Measurements from ENCODE around the gene C16orf54.

Gene C16orf54

GRCh38 chr16:29700253-29700987 lies 45.4 kb downstream of the C16orf54 start:
- Histone ChIP-seq H3K9me3 (ENCODE audit: control insufficient read depth, insufficient read depth, low read depth, low read length) (no peaks in the 10 kb centered on the region), H3K27ac (ENCODE audit: extremely low read depth, low read depth, low read length) (no peak overlapping the region), H3K4me1 (ENCODE audit: control insufficient read depth, insufficient read depth, low read length) (no peaks in the 10 kb centered on the region), H3K36me3 (ENCODE audit: control insufficient read depth in 2 of 2, insufficient read depth in 1 of 2, low read length in 2 of 2) (peaks cover 0 to 8% of the 10 kb centered on the region in 2 experiments; a peak in 1 of 3 replicates), H3K4me3 (ENCODE audit: low read depth, low read length) (no peak overlapping the region)
- ChIA-PET CTCF (interaction anchor here (0.6 to 5.2 kb wide), 26 partner anchors 8 to 632 kb away, joined by 3 to 47 read pairs (median 4); partner anchors contain the start of genes KIF22 and TLCD3B), POLR2A (interaction anchor here (0.5 to 1.6 kb wide), 9 partner anchors 17 to 321 kb away, joined by 4 to 9 read pairs (median 4); partner anchors contain the start of genes KIF22, MAZ and PAGR1)
- TF ChIP-seq ZBTB7A (tag by site-specific recombination; IDR thresholded peaks at IDR 0.05; ENCODE audit: low read depth) (no peak), ZNF514 (tag by site-specific recombination; IDR thresholded peaks at IDR 0.05) (no peak), SCRT1 (tag by site-specific recombination; IDR thresholded peaks at IDR 0.05; ENCODE audit: borderline replicate concordance) (no peak), ZEB2 (tag by site-specific recombination; IDR thresholded peaks at IDR 0.05) (0 out of 2 replicates have a peak, but pooled peaks have one; percentile 30), OSR2 (tag by site-specific recombination; IDR thresholded peaks at IDR 0.05) (no peak), ZXDB (tag by site-specific recombination; IDR thresholded peaks at IDR 0.05) (no peak), ZNF561 (tag by site-specific recombination; IDR thresholded peaks at IDR 0.05; ENCODE audit: borderline replicate concordance) (no peak), KLF10 (tag by site-specific recombination; IDR thresholded peaks at IDR 0.05) (peak; percentile 49; the same call in 1 of the 2 replicates), KLF17 (tag by site-specific recombination; IDR thresholded peaks at IDR 0.05) (peak; percentile 43; the same call in 1 of the 2 replicates), ZNF146 (tag by site-specific recombination; IDR thresholded peaks at IDR 0.05) (no peak), ZNF791 (tag by site-specific recombination; IDR thresholded peaks at IDR 0.05) (no peak), ZNF112 (tag by site-specific recombination; IDR thresholded peaks at IDR 0.05) (no peak), SP7 (tag by site-specific recombination; IDR thresholded peaks at IDR 0.05) (peak; percentile 20; the same call in 1 of the 2 replicates), KLF16 (tag by site-specific recombination; IDR thresholded peaks at IDR 0.05) (no peak), ZNF629 (tag by site-specific recombination; IDR thresholded peaks at IDR 0.05) (no peak), ZNF157 (tag by site-specific recombination; IDR thresholded peaks at IDR 0.05) (no peak), ZNF624 (tag by site-specific recombination; IDR thresholded peaks at IDR 0.05) (no peak), ZFHX2 (tag by site-specific recombination; conservative IDR thresholded peaks at IDR 0.05) (no peak), ZNF664 (tag by site-specific recombination; IDR thresholded peaks at IDR 0.05) (peak; percentile 78; the same call in 1 of the 2 replicates), ZNF654 (tag by site-specific recombination; IDR thresholded peaks at IDR 0.05; ENCODE audit: low read depth) (peak; percentile 84), ZNF335 (tag by site-specific recombination; conservative IDR thresholded peaks at IDR 0.05) (peak; percentile 43), ZNF37A (tag by site-specific recombination; IDR thresholded peaks at IDR 0.05) (no peak)
- TF ChIP-seq, protein P1, sequence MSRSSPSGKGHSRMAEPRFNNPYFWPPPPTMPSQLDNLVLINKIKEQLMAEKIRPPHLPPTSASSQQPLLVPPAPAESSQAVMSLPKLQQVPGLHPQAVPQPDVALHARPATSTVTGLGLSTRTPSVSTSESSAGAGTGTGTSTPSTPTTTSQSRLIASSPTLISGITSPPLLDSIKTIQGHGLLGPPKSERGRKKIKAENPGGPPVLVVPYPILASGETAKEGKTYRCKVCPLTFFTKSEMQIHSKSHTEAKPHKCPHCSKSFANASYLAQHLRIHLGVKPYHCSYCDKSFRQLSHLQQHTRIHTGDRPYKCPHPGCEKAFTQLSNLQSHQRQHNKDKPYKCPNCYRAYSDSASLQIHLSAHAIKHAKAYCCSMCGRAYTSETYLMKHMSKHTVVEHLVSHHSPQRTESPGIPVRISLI (tag by site-specific recombination; IDR thresholded peaks at IDR 0.05) = no peak
- TF ChIP-seq, protein P2, sequence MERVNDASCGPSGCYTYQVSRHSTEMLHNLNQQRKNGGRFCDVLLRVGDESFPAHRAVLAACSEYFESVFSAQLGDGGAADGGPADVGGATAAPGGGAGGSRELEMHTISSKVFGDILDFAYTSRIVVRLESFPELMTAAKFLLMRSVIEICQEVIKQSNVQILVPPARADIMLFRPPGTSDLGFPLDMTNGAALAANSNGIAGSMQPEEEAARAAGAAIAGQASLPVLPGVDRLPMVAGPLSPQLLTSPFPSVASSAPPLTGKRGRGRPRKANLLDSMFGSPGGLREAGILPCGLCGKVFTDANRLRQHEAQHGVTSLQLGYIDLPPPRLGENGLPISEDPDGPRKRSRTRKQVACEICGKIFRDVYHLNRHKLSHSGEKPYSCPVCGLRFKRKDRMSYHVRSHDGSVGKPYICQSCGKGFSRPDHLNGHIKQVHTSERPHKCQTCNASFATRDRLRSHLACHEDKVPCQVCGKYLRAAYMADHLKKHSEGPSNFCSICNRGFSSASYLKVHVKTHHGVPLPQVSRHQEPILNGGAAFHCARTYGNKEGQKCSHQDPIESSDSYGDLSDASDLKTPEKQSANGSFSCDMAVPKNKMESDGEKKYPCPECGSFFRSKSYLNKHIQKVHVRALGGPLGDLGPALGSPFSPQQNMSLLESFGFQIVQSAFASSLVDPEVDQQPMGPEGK (tag by site-specific recombination; IDR thresholded peaks at IDR 0.05) = no peak
- TF ChIP-seq, protein P3, sequence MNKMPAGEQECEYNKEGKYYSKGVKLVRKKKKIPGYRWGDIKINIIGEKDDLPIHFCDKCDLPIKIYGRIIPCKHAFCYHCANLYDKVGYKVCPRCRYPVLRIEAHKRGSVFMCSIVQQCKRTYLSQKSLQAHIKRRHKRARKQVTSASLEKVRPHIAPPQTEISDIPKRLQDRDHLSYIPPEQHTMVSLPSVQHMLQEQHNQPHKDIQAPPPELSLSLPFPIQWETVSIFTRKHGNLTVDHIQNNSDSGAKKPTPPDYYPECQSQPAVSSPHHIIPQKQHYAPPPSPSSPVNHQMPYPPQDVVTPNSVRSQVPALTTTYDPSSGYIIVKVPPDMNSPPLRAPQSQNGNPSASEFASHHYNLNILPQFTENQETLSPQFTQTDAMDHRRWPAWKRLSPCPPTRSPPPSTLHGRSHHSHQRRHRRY (tag by site-specific recombination; IDR thresholded peaks at IDR 0.05) = no peak
- TF ChIP-seq, protein P4, sequence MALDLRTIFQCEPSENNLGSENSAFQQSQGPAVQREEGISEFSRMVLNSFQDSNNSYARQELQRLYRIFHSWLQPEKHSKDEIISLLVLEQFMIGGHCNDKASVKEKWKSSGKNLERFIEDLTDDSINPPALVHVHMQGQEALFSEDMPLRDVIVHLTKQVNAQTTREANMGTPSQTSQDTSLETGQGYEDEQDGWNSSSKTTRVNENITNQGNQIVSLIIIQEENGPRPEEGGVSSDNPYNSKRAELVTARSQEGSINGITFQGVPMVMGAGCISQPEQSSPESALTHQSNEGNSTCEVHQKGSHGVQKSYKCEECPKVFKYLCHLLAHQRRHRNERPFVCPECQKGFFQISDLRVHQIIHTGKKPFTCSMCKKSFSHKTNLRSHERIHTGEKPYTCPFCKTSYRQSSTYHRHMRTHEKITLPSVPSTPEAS (tag by site-specific recombination; IDR thresholded peaks at IDR 0.05) = no peak
- TF ChIP-seq, protein P5, sequence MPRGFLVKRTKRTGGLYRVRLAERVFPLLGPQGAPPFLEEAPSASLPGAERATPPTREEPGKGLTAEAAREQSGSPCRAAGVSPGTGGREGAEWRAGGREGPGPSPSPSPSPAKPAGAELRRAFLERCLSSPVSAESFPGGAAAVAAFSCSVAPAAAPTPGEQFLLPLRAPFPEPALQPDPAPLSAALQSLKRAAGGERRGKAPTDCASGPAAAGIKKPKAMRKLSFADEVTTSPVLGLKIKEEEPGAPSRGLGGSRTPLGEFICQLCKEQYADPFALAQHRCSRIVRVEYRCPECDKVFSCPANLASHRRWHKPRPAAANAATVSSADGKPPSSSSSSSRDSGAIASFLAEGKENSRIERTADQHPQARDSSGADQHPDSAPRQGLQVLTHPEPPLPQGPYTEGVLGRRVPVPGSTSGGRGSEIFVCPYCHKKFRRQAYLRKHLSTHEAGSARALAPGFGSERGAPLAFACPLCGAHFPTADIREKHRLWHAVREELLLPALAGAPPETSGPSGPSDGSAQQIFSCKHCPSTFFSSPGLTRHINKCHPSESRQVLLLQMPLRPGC (tag by site-specific recombination; IDR thresholded peaks at IDR 0.05) = no peak
- TF ChIP-seq, protein P6, sequence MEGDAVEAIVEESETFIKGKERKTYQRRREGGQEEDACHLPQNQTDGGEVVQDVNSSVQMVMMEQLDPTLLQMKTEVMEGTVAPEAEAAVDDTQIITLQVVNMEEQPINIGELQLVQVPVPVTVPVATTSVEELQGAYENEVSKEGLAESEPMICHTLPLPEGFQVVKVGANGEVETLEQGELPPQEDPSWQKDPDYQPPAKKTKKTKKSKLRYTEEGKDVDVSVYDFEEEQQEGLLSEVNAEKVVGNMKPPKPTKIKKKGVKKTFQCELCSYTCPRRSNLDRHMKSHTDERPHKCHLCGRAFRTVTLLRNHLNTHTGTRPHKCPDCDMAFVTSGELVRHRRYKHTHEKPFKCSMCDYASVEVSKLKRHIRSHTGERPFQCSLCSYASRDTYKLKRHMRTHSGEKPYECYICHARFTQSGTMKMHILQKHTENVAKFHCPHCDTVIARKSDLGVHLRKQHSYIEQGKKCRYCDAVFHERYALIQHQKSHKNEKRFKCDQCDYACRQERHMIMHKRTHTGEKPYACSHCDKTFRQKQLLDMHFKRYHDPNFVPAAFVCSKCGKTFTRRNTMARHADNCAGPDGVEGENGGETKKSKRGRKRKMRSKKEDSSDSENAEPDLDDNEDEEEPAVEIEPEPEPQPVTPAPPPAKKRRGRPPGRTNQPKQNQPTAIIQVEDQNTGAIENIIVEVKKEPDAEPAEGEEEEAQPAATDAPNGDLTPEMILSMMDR (tag by site-specific recombination; IDR thresholded peaks at IDR 0.05) = peak; percentile 75

Data from HEK293 (cell line).